ENCODE results near the gene CA5A. TPM values are rescaled to one million over a fixed set of nuclear protein-coding genes. Genes with fewer than 3 reads are reported as not detected.

CA5A gene
- total and polyA plus RNA-seq, 2 of the 13 experiments (the other 11 are each of a cell fraction or from before 2014, with no cell fraction given), result 66.8 to 106 TPM

DNA sequence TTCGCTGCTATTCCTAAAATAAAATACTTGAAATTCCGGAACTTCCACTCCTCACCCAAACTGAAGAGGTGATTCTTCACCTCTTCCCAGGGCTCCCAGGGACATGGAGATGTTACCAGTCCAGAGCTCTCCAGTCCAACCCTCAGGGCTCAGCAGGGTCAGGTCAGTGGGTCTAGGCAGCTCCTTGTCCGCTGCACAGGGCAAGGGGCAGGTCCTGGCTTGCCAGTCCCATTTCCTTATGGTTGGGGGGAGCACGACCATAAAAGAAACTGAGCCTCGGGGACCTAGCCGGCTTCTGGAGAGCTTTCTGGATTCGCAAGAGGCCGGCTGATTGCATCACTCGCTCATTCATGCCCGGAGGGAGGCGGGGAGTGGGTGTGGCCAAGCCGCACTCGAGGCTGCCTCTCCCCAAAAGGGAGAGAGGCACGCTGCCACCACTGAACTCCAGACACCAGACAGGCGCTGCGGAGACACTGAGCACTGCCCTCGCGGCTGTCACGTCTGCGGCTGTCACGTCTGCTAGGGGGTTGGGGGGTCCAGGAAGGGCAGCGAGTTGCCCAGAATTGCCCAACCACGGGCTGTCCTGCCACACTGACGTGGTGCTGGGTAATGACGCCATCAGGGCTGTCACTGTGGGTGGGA is 82.8 kb downstream of the CA5A start (continued):
- TF ChIP-seq ZNF562 (CRISPR knock-in tag; IDR thresholded peaks at IDR 0.05; ENCODE audit: borderline replicate concordance) (no peak), MYNN (CRISPR knock-in tag; IDR thresholded peaks at IDR 0.05; ENCODE audit: low read depth) (no peak), ZNF124 (CRISPR knock-in tag; IDR thresholded peaks at IDR 0.05) (no peak), ZNF33A (CRISPR knock-in tag; IDR thresholded peaks at IDR 0.05; ENCODE audit: borderline replicate concordance) (no peak), STAT5B (CRISPR knock-in tag; IDR thresholded peaks at IDR 0.05) (no peak), ZNF451 (CRISPR knock-in tag; IDR thresholded peaks at IDR 0.05) (peak; percentile 85; the same call in 1 of the 2 replicates), THYN1 (CRISPR knock-in tag; IDR thresholded peaks at IDR 0.05; ENCODE audit: borderline replicate concordance, low read depth) (no peak), SRSF9 (IDR thresholded peaks at IDR 0.05; ENCODE audit: borderline replicate concordance, insufficient read depth, low read depth, low read length, poor library complexity, severe bottlenecking) (no peak), ZNF382 (CRISPR knock-in tag; IDR thresholded peaks at IDR 0.05; ENCODE audit: borderline replicate concordance) (no peak), ZNF205 (CRISPR knock-in tag; IDR thresholded peaks at IDR 0.05) (peak; percentile 53; the same call in 1 of the 2 replicates), RARG (CRISPR knock-in tag; IDR thresholded peaks at IDR 0.05; ENCODE audit: low read depth) (0 out of 2 replicates have a peak, but pooled peaks have one; percentile 44), CBFB (CRISPR knock-in tag; IDR thresholded peaks at IDR 0.05) (peak; percentile 77), MIER2 (CRISPR knock-in tag; IDR thresholded peaks at IDR 0.05) (0 out of 2 replicates have a peak, but pooled peaks have one; percentile 30), TCF7L2 (IDR thresholded peaks at IDR 0.05; ENCODE audit: low read depth, low read length) (no peak), RAD21 (CRISPR knock-in tag; IDR thresholded peaks at IDR 0.05) (peak; percentile 36; the same call in 1 of the 2 replicates)
- TF ChIP-seq, protein P1, sequence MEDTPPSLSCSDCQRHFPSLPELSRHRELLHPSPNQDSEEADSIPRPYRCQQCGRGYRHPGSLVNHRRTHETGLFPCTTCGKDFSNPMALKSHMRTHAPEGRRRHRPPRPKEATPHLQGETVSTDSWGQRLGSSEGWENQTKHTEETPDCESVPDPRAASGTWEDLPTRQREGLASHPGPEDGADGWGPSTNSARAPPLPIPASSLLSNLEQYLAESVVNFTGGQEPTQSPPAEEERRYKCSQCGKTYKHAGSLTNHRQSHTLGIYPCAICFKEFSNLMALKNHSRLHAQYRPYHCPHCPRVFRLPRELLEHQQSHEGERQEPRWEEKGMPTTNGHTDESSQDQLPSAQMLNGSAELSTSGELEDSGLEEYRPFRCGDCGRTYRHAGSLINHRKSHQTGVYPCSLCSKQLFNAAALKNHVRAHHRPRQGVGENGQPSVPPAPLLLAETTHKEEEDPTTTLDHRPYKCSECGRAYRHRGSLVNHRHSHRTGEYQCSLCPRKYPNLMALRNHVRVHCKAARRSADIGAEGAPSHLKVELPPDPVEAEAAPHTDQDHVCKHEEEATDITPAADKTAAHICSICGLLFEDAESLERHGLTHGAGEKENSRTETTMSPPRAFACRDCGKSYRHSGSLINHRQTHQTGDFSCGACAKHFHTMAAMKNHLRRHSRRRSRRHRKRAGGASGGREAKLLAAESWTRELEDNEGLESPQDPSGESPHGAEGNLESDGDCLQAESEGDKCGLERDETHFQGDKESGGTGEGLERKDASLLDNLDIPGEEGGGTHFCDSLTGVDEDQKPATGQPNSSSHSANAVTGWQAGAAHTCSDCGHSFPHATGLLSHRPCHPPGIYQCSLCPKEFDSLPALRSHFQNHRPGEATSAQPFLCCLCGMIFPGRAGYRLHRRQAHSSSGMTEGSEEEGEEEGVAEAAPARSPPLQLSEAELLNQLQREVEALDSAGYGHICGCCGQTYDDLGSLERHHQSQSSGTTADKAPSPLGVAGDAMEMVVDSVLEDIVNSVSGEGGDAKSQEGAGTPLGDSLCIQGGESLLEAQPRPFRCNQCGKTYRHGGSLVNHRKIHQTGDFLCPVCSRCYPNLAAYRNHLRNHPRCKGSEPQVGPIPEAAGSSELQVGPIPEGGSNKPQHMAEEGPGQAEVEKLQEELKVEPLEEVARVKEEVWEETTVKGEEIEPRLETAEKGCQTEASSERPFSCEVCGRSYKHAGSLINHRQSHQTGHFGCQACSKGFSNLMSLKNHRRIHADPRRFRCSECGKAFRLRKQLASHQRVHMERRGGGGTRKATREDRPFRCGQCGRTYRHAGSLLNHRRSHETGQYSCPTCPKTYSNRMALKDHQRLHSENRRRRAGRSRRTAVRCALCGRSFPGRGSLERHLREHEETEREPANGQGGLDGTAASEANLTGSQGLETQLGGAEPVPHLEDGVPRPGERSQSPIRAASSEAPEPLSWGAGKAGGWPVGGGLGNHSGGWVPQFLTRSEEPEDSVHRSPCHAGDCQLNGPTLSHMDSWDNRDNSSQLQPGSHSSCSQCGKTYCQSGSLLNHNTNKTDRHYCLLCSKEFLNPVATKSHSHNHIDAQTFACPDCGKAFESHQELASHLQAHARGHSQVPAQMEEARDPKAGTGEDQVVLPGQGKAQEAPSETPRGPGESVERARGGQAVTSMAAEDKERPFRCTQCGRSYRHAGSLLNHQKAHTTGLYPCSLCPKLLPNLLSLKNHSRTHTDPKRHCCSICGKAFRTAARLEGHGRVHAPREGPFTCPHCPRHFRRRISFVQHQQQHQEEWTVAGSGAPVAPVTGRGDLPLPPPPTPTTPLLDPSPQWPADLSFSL (CRISPR knock-in tag; IDR thresholded peaks at IDR 0.05), result no peak
- TF ChIP-seq, protein P2, sequence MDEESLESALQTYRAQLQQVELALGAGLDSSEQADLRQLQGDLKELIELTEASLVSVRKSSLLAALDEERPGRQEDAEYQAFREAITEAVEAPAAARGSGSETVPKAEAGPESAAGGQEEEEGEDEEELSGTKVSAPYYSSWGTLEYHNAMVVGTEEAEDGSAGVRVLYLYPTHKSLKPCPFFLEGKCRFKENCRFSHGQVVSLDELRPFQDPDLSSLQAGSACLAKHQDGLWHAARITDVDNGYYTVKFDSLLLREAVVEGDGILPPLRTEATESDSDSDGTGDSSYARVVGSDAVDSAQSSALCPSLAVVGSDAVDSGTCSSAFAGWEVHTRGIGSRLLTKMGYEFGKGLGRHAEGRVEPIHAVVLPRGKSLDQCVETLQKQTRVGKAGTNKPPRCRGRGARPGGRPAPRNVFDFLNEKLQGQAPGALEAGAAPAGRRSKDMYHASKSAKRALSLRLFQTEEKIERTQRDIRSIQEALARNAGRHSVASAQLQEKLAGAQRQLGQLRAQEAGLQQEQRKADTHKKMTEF (CRISPR knock-in tag; IDR thresholded peaks at IDR 0.05), result peak; percentile 81
- TF ChIP-seq, protein P3, sequence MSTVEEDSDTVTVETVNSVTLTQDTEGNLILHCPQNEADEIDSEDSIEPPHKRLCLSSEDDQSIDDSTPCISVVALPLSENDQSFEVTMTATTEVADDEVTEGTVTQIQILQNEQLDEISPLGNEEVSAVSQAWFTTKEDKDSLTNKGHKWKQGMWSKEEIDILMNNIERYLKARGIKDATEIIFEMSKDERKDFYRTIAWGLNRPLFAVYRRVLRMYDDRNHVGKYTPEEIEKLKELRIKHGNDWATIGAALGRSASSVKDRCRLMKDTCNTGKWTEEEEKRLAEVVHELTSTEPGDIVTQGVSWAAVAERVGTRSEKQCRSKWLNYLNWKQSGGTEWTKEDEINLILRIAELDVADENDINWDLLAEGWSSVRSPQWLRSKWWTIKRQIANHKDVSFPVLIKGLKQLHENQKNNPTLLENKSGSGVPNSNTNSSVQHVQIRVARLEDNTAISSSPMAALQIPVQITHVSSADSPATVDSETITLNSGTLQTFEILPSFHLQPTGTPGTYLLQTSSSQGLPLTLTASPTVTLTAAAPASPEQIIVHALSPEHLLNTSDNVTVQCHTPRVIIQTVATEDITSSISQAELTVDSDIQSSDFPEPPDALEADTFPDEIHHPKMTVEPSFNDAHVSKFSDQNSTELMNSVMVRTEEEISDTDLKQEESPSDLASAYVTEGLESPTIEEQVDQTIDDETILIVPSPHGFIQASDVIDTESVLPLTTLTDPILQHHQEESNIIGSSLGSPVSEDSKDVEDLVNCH (CRISPR knock-in tag; IDR thresholded peaks at IDR 0.05), result no peak
- TF ChIP-seq, protein P4, sequence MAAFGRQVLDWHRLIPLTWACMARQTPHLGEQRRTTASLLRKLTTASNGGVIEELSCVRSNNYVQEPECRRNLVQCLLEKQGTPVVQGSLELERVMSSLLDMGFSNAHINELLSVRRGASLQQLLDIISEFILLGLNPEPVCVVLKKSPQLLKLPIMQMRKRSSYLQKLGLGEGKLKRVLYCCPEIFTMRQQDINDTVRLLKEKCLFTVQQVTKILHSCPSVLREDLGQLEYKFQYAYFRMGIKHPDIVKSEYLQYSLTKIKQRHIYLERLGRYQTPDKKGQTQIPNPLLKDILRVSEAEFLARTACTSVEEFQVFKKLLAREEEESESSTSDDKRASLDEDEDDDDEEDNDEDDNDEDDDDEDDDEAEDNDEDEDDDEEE (CRISPR knock-in tag; IDR thresholded peaks at IDR 0.05), result peak; percentile 66; the same call in 1 of the 2 replicates
